ENCODE measurements around the gene TRIM24. TPM values are rescaled to one million over a fixed set of nuclear protein-coding genes. Genes with fewer than 3 reads are reported as not detected.

The TRIM24 gene
- total and polyA plus RNA-seq, 4 donors: 7.5 to 19.7 (median 11.2) TPM

GRCh38 chr7:138434597-138435019 lies 25.5 kb upstream of the TRIM24 start:
- TF ChIP-seq FOXA1 (IDR thresholded peaks at IDR 0.05) (no peak), MAX (IDR thresholded peaks at IDR 0.05) (no peak), GABPA (IDR thresholded peaks at IDR 0.05 in 1 of 2, conservative IDR thresholded peaks at IDR 0.05 in 1 of 2) (no peak), HNF4G (IDR thresholded peaks at IDR 0.05) (no peak), FOXA2 (IDR thresholded peaks at IDR 0.05) (no peak), EGR1 (IDR thresholded peaks at IDR 0.05; ENCODE audit: low read depth in 2 of 2) (no peak), TAF1 (conservative IDR thresholded peaks at IDR 0.05) (no peak), ZBTB33 (IDR thresholded peaks at IDR 0.05) (no peak), JUND (IDR thresholded peaks at IDR 0.05) (no peak), RAD21 (IDR thresholded peaks at IDR 0.05) (no peak), SP1 (IDR thresholded peaks at IDR 0.05) (no peak), NR2F2 (IDR thresholded peaks at IDR 0.05) (no peak), YY1 (IDR thresholded peaks at IDR 0.05) (no peak)
- TF ChIP-seq, protein P1, sequence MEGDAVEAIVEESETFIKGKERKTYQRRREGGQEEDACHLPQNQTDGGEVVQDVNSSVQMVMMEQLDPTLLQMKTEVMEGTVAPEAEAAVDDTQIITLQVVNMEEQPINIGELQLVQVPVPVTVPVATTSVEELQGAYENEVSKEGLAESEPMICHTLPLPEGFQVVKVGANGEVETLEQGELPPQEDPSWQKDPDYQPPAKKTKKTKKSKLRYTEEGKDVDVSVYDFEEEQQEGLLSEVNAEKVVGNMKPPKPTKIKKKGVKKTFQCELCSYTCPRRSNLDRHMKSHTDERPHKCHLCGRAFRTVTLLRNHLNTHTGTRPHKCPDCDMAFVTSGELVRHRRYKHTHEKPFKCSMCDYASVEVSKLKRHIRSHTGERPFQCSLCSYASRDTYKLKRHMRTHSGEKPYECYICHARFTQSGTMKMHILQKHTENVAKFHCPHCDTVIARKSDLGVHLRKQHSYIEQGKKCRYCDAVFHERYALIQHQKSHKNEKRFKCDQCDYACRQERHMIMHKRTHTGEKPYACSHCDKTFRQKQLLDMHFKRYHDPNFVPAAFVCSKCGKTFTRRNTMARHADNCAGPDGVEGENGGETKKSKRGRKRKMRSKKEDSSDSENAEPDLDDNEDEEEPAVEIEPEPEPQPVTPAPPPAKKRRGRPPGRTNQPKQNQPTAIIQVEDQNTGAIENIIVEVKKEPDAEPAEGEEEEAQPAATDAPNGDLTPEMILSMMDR (IDR thresholded peaks at IDR 0.05; ENCODE audit: low read depth, low read length, missing input control): no peak
- TF ChIP-seq, protein P2, sequence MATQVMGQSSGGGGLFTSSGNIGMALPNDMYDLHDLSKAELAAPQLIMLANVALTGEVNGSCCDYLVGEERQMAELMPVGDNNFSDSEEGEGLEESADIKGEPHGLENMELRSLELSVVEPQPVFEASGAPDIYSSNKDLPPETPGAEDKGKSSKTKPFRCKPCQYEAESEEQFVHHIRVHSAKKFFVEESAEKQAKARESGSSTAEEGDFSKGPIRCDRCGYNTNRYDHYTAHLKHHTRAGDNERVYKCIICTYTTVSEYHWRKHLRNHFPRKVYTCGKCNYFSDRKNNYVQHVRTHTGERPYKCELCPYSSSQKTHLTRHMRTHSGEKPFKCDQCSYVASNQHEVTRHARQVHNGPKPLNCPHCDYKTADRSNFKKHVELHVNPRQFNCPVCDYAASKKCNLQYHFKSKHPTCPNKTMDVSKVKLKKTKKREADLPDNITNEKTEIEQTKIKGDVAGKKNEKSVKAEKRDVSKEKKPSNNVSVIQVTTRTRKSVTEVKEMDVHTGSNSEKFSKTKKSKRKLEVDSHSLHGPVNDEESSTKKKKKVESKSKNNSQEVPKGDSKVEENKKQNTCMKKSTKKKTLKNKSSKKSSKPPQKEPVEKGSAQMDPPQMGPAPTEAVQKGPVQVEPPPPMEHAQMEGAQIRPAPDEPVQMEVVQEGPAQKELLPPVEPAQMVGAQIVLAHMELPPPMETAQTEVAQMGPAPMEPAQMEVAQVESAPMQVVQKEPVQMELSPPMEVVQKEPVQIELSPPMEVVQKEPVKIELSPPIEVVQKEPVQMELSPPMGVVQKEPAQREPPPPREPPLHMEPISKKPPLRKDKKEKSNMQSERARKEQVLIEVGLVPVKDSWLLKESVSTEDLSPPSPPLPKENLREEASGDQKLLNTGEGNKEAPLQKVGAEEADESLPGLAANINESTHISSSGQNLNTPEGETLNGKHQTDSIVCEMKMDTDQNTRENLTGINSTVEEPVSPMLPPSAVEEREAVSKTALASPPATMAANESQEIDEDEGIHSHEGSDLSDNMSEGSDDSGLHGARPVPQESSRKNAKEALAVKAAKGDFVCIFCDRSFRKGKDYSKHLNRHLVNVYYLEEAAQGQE (IDR thresholded peaks at IDR 0.05): no peak
- Histone ChIP-seq H3K27me3 (ENCODE audit: control insufficient read depth in 4 of 4, insufficient read depth in 4 of 4, low read length in 3 of 4) (no peaks in the 10 kb centered on the region), H3K9ac (ENCODE audit: low read depth in 1 of 2, low read length in 2 of 2) (no peak overlapping the region), H3K4me1 (ENCODE audit: control insufficient read depth in 4 of 4, insufficient read depth in 4 of 4, low read length in 3 of 4) (no peaks in the 10 kb centered on the region), H3K36me3 (ENCODE audit: control insufficient read depth in 4 of 4, insufficient read depth in 3 of 4, low read depth in 1 of 4, low read length in 3 of 4) (no peaks in the 10 kb centered on the region), H3K27ac (ENCODE audit: low read depth in 1 of 2, low read length in 2 of 2) (no peak overlapping the region), H3K4me3 (ENCODE audit: low read depth in 1 of 3, low read length in 3 of 3) (no peak overlapping the region), H3K9me3 (ENCODE audit: control insufficient read depth in 4 of 4, low read length in 3 of 4) (peaks cover 4 to 17% (median 9%) of the 10 kb centered on the region in 4 donors)
- DNase-seq (ENCODE audit: low spot score): no peak
- 85% methylated on average over 2 of the region's 2 CpGs for WGBS

GRCh38 chr7:138435231-138435919 lies 24.7 kb upstream of the TRIM24 start:
- Histone ChIP-seq H3K9me3 (ENCODE audit: control insufficient read depth in 4 of 4, low read length in 3 of 4) (peaks cover 2 to 9% (median 5%) of the 10 kb centered on the region in 4 donors), H3K27ac (ENCODE audit: low read depth in 1 of 2, low read length in 2 of 2) (no peak overlapping the region), H3K4me1 (ENCODE audit: control insufficient read depth in 4 of 4, insufficient read depth in 4 of 4, low read length in 3 of 4) (no peaks in the 10 kb centered on the region), H3K9ac (ENCODE audit: low read depth in 1 of 2, low read length in 2 of 2) (no peak overlapping the region), H3K27me3 (ENCODE audit: control insufficient read depth in 4 of 4, insufficient read depth in 4 of 4, low read length in 3 of 4) (no peaks in the 10 kb centered on the region), H3K4me3 (ENCODE audit: low read depth in 1 of 3, low read length in 3 of 3) (no peak overlapping the region), H3K36me3 (ENCODE audit: control insufficient read depth in 4 of 4, insufficient read depth in 3 of 4, low read depth in 1 of 4, low read length in 3 of 4) (no peaks in the 10 kb centered on the region)
- 96% methylated on average over 10 of the region's 10 CpGs for WGBS
- DNase-seq (ENCODE audit: low spot score): no peak
- TF ChIP-seq HNF4G (IDR thresholded peaks at IDR 0.05): no peak
- TF ChIP-seq, protein P2 (IDR thresholded peaks at IDR 0.05): no peak
- TF ChIP-seq TAF1 (conservative IDR thresholded peaks at IDR 0.05): no peak
- no peak for TF ChIP-seq ATF3 (IDR thresholded peaks at IDR 0.05)
- TF ChIP-seq FOXA1 (IDR thresholded peaks at IDR 0.05): no peak
- no peak for TF ChIP-seq RAD21 (IDR thresholded peaks at IDR 0.05)
- no peak for TF ChIP-seq HNF4A (conservative IDR thresholded peaks at IDR 0.05)
- no peak for TF ChIP-seq MAX (IDR thresholded peaks at IDR 0.05)
- no peak for TF ChIP-seq JUND (IDR thresholded peaks at IDR 0.05)
- no peak for TF ChIP-seq GABPA (IDR thresholded peaks at IDR 0.05 in 1 of 2, conservative IDR thresholded peaks at IDR 0.05 in 1 of 2)
- TF ChIP-seq NR2F2 (IDR thresholded peaks at IDR 0.05): no peak
- no peak for TF ChIP-seq EGR1 (IDR thresholded peaks at IDR 0.05; ENCODE audit: low read depth in 2 of 2)
- TF ChIP-seq SP1 (IDR thresholded peaks at IDR 0.05): no peak
- TF ChIP-seq RXRA (IDR thresholded peaks at IDR 0.05): no peak
- no peak for TF ChIP-seq YY1 (IDR thresholded peaks at IDR 0.05)

Measured in liver (tissue), 9 donors.